SU-DHL-6 (cell line): Measurements from ENCODE around the gene HYLS1.

ENCODE experiments used
- H2AFZ ChIP-seq: fragments of 200-600 bp; sonication (generic); 2 replicates; pipeline ENCODE4 v1.6.1; 2014; ENCODE audit warnings: low read depth, mild to moderate bottlenecking, moderate library complexity, mixed read lengths, antibody characterized with exemption, low read length; ENCODE audit not compliant: severe bottlenecking
- H3F3A ChIP-seq: fragments of 200-600 bp; shearing (Covaris generic); 2 replicates; pipeline ENCODE4 v1.6.0; 2016; ENCODE audit warnings: antibody characterized with exemption, mild to moderate bottlenecking; ENCODE audit not compliant: insufficient read depth
- H3K27ac ChIP-seq: fragments of 200-600 bp; sonication (generic); 2 replicates; pipeline ENCODE4 v1.5.1; 2016; ENCODE audit warnings: low read depth, mild to moderate bottlenecking, low read length, moderate library complexity, mixed read lengths
- H3K27me3 ChIP-seq: fragments of 200-600 bp; sonication (generic), shearing (Covaris generic); 2 replicates; pipeline ENCODE4 v1.6.0; 2014; ENCODE audit warnings: mild to moderate bottlenecking, low read length
- H3K36me3 ChIP-seq: fragments of 200-600 bp; sonication (generic); 2 replicates; pipeline ENCODE4 v1.6.1; 2014; ENCODE audit warnings: mild to moderate bottlenecking, low read length, mixed read lengths
- H3K4me2 ChIP-seq: fragments of 300-600, 200-600 bp; shearing (Covaris generic), sonication (generic); 2 replicates; pipeline ENCODE4 v1.6.0; 2014; ENCODE audit warnings: low read length, low read depth, mild to moderate bottlenecking; ENCODE audit not compliant: poor library complexity, severe bottlenecking
- H3K4me3 ChIP-seq: fragments of 200-600 bp; sonication (generic); 2 replicates; pipeline ENCODE4 v1.5.1; 2014; ENCODE audit warnings: antibody characterized with exemption, low read length, mild to moderate bottlenecking, mixed read lengths; ENCODE audit not compliant: insufficient read depth, poor library complexity, severe bottlenecking
- H3K79me2 ChIP-seq: fragments of 200-600 bp; sonication (generic); 2 replicates; pipeline ENCODE4 v1.6.1; 2014; ENCODE audit warnings: mild to moderate bottlenecking, low read length, moderate library complexity; ENCODE audit not compliant: insufficient read depth
- H3K9ac ChIP-seq: fragments of 200-600 bp; sonication (generic); 2 replicates; pipeline ENCODE4 v1.7.0; 2014; ENCODE audit warnings: mild to moderate bottlenecking, low read length
- H3K9me2 ChIP-seq: fragments of 200-600 bp; sonication (generic); replicated peaks from 2 replicates; pipeline ENCODE4 v1.6.1; 2014; ENCODE audit warnings: low read length; ENCODE audit not compliant: insufficient read depth
- H3K9me3 ChIP-seq: fragments of 200-600 bp; sonication (generic); 2 replicates; pipeline ENCODE4 v1.6.1; 2014; ENCODE audit warnings: low read length, mixed read lengths; ENCODE audit not compliant: insufficient read depth
- H4K20me1 ChIP-seq: fragments of 200-600 bp; sonication (generic); 2 replicates; pipeline ENCODE4 v1.6.1; 2014; ENCODE audit warnings: low read depth, mild to moderate bottlenecking, antibody characterized with exemption, low read length, moderate library complexity, mixed read lengths
- EZH2phosphoT487 ChIP-seq: fragments of 200-600 bp; sonication (generic), shearing (Covaris generic); conservative IDR thresholded peaks from 2 replicates; pipeline ENCODE4 v1.6.1; 2018; ENCODE audit warnings: mild to moderate bottlenecking, antibody characterized with exemption, low read length, moderate library complexity, mixed read lengths
- TF ChIP-seq, protein P1 (sequence below): fragments of 200-600 bp; sonication (generic); IDR thresholded peaks from one replicate; pipeline ENCODE4 v1.5.1; 2017; ENCODE audit warnings: antibody characterized with exemption, mild to moderate bottlenecking, low read length, moderate library complexity; ENCODE audit not compliant: insufficient read depth, poor library complexity, severe bottlenecking

Gene HYLS1

DNA sequence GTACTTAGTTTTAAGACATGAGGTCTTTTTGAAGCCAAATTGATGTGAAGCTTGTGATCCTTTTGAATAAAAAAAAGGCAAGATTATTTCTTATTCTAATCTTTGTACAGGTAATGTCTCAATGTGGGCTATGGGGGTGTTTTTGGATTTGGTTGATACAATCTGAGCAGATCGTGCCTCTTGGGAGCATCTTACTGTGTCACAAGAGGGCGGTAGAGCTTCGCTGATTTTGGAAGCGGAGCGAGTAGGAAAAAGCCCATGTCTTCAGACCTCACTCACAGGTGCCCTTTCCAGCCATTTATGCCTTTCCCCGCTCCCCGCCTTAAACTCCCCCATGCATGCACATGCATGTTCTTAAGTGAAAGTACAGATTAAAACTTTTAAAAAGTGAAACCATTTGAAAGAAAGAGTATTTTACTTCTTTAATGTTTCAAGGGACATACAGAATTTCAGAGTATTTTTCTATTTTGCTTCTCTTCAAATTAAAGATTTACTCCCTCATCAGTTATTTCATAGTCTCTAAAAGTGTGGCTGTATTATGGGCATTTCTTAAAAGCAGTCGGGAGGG lies 35.6 kb downstream of the HYLS1 start:
- Histone ChIP-seq H3K79me2 (no peaks in the 10 kb centered on the region), H4K20me1 (no peaks in the 10 kb centered on the region), H3K9me3 (no peaks in the 10 kb centered on the region), H3K4me3 (no peak overlapping the region), H3K36me3 (no peaks in the 10 kb centered on the region), H3K9ac (no peak overlapping the region), H2AFZ (no peak overlapping the region), H3K27ac (no peak overlapping the region), H3F3A (no peaks in the 10 kb centered on the region), H3K4me2 (no peak overlapping the region), H3K27me3 (no peaks in the 10 kb centered on the region), H3K9me2 (no peaks in the 10 kb centered on the region)
- TF ChIP-seq EZH2phosphoT487, result no peak
- TF ChIP-seq, protein P1, sequence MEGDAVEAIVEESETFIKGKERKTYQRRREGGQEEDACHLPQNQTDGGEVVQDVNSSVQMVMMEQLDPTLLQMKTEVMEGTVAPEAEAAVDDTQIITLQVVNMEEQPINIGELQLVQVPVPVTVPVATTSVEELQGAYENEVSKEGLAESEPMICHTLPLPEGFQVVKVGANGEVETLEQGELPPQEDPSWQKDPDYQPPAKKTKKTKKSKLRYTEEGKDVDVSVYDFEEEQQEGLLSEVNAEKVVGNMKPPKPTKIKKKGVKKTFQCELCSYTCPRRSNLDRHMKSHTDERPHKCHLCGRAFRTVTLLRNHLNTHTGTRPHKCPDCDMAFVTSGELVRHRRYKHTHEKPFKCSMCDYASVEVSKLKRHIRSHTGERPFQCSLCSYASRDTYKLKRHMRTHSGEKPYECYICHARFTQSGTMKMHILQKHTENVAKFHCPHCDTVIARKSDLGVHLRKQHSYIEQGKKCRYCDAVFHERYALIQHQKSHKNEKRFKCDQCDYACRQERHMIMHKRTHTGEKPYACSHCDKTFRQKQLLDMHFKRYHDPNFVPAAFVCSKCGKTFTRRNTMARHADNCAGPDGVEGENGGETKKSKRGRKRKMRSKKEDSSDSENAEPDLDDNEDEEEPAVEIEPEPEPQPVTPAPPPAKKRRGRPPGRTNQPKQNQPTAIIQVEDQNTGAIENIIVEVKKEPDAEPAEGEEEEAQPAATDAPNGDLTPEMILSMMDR, result peak; percentile 34

GRCh38 chr11:125923633-125924032 lies 36.2 kb downstream of the HYLS1 start:
- H3K27ac ChIP-seq, result no peak overlapping the region
- H3K9me3 ChIP-seq, result no peaks in the 10 kb centered on the region
- no peaks in the 10 kb centered on the region for H3K27me3 ChIP-seq
- no peaks in the 10 kb centered on the region for H3F3A ChIP-seq
- no peaks in the 10 kb centered on the region for H4K20me1 ChIP-seq
- H3K4me3 ChIP-seq, result no peak overlapping the region
- H3K9me2 ChIP-seq, result no peaks in the 10 kb centered on the region
- H3K4me2 ChIP-seq, result no peak overlapping the region
- TF ChIP-seq, protein P1, result no peak
- TF ChIP-seq EZH2phosphoT487, result no peak
- no peaks in the 10 kb centered on the region for H3K36me3 ChIP-seq
- H3K79me2 ChIP-seq, result no peaks in the 10 kb centered on the region
- no peak overlapping the region for H3K9ac ChIP-seq
- H2AFZ ChIP-seq, result no peak overlapping the region

GRCh38 chr11:125924384-125925007 lies 37.0 kb downstream of the HYLS1 start:
- Histone ChIP-seq H3F3A (no peaks in the 10 kb centered on the region), H3K9me3 (no peaks in the 10 kb centered on the region), H3K36me3 (no peaks in the 10 kb centered on the region), H3K9ac (no peak overlapping the region), H2AFZ (no peak overlapping the region), H4K20me1 (no peaks in the 10 kb centered on the region), H3K79me2 (no peaks in the 10 kb centered on the region), H3K9me2 (no peaks in the 10 kb centered on the region), H3K4me3 (no peak overlapping the region), H3K27ac (no peak overlapping the region), H3K4me2 (no peak overlapping the region), H3K27me3 (no peaks in the 10 kb centered on the region)
- TF ChIP-seq, protein P1, result no peak
- no peak for TF ChIP-seq EZH2phosphoT487
